Mucosa of rectum (tissue), 2 donors: ENCODE measurements around the gene PCDHB11.
"Not testable (repeated sequence)": the region's sequence is repeated elsewhere in the genome, so short reads cannot be mapped to it uniquely, and the experiment has no call there.

Source experiments
- H3K27ac ChIP-seq, 2 donors: one replicate each; pipeline ENCODE4 v1.7.0; 2013; ENCODE audit warnings: inconsistent platforms in 2 of 2, low read depth in 2 of 2, low read length in 2 of 2
- H3K27me3 ChIP-seq, 2 donors: one replicate each; pipeline ENCODE4 v1.7.0; 2013; ENCODE audit warnings: low read length in 2 of 2; ENCODE audit not compliant: control insufficient read depth in 2 of 2, insufficient read depth in 2 of 2
- H3K36me3 ChIP-seq, 2 donors: one replicate each; pipeline ENCODE4 v1.7.0; 2013; ENCODE audit warnings: low read length in 2 of 2; ENCODE audit not compliant: control insufficient read depth in 2 of 2, insufficient read depth in 2 of 2
- H3K4me1 ChIP-seq, 2 donors: one replicate each; pipeline ENCODE4 v1.7.0; 2013; ENCODE audit warnings: low read length in 2 of 2, mild to moderate bottlenecking in 1 of 2; ENCODE audit not compliant: control insufficient read depth in 2 of 2, insufficient read depth in 2 of 2
- H3K4me3 ChIP-seq, 2 donors: one replicate each; pipeline ENCODE4 v1.7.0; 2013; ENCODE audit warnings: low read length in 2 of 2
- H3K9ac ChIP-seq, 2 donors: one replicate each; pipeline ENCODE4 v1.7.0; 2013; ENCODE audit warnings: low read length in 2 of 2, low read depth in 1 of 2, mild to moderate bottlenecking in 1 of 2
- H3K9me3 ChIP-seq, 2 donors: one replicate each; pipeline ENCODE4 v1.7.0; 2013; ENCODE audit warnings: low read length in 2 of 2; ENCODE audit not compliant: control insufficient read depth in 2 of 2
- donor health status: healthy.
- donor health status: Normal muscosa, but diverticular disease.

PCDHB11 gene

DNA sequence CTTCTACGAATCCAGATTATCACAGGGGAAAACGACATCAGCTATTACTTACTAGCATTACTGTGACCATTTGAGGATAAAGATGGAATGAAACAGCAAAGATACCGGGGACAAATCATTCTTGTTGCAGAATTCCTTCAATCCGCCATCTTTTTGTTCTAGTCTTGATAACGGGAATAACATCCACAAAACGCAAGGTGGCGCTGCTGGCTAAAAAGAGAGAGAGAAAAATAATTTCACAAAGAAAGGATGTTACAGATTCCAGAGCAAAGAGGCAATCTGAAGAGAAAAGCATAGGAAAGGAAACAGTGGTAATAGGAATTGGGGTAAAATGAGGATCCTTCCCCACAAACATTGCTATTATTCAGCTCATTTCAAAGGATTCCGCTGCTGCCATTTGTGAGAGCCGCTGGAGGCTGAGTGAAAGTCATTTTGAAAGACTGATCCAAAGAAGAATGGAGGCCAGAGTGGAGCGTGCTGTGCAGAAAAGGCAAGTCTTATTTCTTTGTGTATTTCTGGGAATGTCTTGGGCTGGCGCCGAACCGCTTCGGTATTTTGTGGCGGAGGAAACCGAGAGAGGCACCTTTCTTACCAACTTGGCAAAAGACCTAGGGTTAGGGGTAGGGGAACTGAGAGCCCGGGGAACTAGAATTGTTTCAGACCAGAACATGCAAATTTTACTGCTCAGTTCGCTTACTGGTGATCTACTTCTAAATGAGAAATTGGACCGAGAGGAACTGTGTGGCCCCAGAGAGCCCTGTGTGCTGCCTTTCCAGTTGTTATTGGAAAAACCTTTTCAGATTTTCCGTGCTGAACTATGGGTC lies 26.8 kb upstream of the PCDHB11 start, which contains the start of gene PCDHB7:
PCDHB7 (plus strand) TSS at position 264 of the 824 bp plus-strand sequence; CDS start at position 456, 192 bp downstream.
- Histone ChIP-seq H3K27ac (no peak within 1 kb of the TSS), H3K9me3 (peaks cover 0 to 17% of the 10 kb centered on the region in 2 donors), H3K4me3 (peak within 1 kb of the TSS; percentile 6 to 35), H3K4me1 (no peaks in the 10 kb centered on the region), H3K27me3 (no peaks in the 10 kb centered on the region), H3K36me3 (no peaks in the 10 kb centered on the region), H3K9ac (no peak within 1 kb of the TSS)

DNA sequence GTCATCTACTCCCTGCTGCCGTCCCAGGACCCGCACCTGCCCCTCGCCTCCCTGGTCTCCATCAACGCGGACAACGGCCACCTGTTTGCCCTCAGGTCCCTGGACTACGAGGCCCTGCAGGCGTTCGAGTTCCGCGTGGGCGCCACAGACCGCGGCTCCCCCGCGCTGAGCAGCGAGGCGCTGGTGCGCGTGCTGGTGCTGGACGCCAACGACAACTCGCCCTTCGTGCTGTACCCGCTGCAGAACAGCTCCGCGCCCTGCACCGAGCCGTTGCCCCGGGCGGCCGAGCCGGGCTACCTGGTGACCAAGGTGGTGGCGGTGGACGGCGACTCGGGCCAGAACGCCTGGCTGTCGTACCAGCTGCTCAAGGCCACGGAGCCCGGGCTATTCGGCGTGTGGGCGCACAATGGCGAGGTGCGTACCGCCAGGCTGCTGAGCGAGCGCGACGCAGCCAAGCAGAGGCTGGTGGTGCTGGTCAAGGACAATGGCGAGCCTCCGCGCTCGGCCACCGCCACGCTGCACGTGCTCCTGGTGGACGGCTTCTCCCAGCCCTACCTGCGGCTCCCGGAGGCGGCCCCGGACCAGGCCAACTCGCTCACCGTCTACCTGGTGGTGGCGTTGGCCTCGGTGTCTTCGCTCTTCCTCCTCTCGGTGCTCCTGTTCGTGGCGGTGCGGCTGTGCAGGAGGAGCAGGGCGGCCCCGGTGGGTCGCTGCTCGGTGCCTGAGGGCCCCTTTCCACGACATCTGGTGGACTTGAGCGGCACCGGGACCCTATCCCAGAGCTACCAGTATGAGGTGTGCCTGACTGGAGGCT lies 24.9 kb upstream of the PCDHB11 start:
- H3K9ac ChIP-seq, H3K36me3 ChIP-seq, H3K27me3 ChIP-seq, H3K4me1 ChIP-seq, H3K27ac ChIP-seq, H3K4me3 ChIP-seq: not testable (repeated sequence)
- H3K9me3 ChIP-seq = peaks cover 0 to 23% of the 10 kb centered on the region in 2 donors

DNA sequence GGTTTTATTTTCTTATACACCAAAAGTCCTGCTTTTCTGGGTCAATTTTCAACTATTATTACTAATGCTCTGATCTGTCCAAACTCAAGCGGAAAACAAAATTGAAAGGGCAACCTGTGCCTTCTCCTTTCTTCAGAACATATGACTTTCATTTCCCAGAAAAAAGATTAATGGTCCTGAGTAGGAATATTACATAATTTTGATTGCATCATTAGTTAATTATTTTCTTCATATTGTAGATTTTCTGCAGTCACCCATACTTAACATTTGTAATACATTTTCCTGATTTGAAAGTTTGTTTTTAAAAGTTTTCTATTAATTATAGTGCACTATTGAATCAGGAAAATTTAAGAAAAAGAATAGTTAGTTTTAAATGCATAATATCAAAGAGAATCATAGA lies 23.5 kb upstream of the PCDHB11 start:
- Histone ChIP-seq H3K27me3 (no peaks in the 10 kb centered on the region), H3K9me3 (peaks cover 0 to 23% of the 10 kb centered on the region in 2 donors), H3K27ac (no peak overlapping the region), H3K9ac (no peak overlapping the region), H3K4me3 (no peak overlapping the region), H3K4me1 (no peaks in the 10 kb centered on the region), H3K36me3 (no peaks in the 10 kb centered on the region)

DNA sequence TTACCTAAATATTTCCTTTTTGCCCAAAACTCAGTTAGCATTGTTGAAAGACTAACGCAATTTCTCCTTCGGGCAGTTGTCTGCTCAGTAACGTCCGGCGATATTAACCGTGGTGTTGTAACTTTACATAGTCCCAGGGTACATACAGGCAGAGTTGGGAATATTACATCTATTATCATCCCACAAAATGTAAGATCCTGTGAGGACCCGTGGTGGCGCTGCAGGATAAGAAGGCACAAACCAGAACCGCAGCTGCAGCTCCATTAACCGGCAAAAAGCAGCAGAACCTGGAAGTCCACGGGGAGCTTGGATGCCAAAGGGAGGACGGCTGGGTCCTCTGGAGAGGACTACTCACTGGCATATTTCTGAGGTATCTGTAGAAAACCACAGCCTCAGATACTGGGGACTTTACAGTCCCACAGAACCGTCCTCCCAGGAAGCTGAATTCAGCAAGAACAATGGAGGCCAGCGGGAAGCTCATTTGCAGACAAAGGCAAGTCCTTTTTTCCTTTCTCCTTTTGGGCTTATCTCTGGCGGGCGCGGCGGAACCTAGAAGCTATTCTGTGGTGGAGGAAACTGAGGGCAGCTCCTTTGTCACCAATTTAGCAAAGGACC lies 21.7 kb upstream of the PCDHB11 start, which contains the start of gene PCDHB8:
PCDHB8 (plus strand) TSS at position 214 of the 615 bp plus-strand sequence; CDS start at position 459, 245 bp downstream.
- not testable (repeated sequence) for H3K36me3 ChIP-seq, H3K4me3 ChIP-seq, H3K9ac ChIP-seq, H3K4me1 ChIP-seq, H3K27ac ChIP-seq, H3K27me3 ChIP-seq
- peaks cover 0 to 23% of the 10 kb centered on the region in 2 donors for H3K9me3 ChIP-seq

DNA sequence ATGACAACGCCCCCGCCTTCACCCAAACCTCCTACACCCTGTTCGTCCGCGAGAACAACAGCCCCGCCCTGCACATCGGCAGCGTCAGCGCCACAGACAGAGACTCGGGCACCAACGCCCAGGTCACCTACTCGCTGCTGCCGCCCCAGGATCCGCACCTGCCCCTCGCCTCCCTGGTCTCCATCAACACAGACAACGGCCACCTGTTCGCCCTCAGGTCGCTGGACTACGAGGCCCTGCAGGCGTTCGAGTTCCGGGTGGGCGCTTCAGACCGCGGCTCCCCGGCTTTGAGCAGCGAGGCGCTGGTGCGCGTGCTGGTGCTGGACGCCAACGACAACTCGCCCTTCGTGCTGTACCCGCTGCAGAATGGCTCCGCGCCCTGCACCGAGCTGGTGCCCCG lies 20.1 kb upstream of the PCDHB11 start:
- not testable (repeated sequence) for H3K4me1 ChIP-seq, H3K27ac ChIP-seq, H3K27me3 ChIP-seq, H3K36me3 ChIP-seq, H3K4me3 ChIP-seq, H3K9ac ChIP-seq
- peaks cover 3 to 23% of the 10 kb centered on the region in 2 donors for H3K9me3 ChIP-seq

DNA sequence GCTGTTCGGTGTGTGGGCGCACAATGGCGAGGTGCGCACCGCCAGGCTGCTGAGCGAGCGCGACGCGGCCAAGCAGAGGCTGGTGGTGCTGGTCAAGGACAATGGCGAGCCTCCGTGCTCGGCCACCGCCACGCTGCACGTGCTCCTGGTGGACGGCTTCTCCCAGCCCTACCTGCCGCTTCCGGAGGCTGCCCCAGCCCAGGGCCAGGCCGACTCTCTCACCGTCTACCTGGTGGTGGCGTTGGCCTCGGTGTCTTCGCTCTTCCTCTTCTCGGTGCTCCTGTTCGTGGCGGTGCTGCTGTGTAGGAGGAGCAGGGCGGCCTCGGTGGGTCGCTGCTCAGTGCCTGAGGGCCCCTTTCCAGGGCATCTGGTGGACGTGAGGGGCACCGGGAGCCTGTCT lies 19.6 kb upstream of the PCDHB11 start:
- not testable (repeated sequence) for H3K27ac ChIP-seq, H3K9ac ChIP-seq, H3K4me3 ChIP-seq, H3K4me1 ChIP-seq, H3K27me3 ChIP-seq, H3K36me3 ChIP-seq
- H3K9me3 ChIP-seq = peaks cover 3 to 22% of the 10 kb centered on the region in 2 donors

DNA sequence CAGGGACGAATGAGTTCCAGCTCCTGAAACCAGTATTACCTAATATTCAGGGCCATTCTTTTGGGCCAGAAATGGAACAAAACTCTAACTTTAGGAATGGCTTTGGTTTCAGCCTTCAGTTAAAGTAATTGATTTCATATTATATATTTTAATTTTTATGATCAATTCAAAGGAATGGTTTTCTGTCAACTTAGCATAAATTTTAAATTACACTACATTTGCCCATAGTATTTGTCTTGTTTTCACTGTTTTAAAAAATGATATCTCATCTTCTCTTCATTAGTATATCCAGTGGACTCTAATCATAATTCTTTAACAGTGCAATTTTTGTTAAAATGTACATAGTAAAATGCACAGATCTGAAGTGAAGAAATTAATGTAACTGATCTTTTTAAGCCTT lies 19.1 kb upstream of the PCDHB11 start:
- no peaks in the 10 kb centered on the region for H3K27me3 ChIP-seq
- H3K36me3 ChIP-seq = no peaks in the 10 kb centered on the region
- peaks cover 3 to 18% of the 10 kb centered on the region in 2 donors for H3K9me3 ChIP-seq
- H3K9ac ChIP-seq = no peak overlapping the region
- H3K4me1 ChIP-seq = no peaks in the 10 kb centered on the region
- H3K4me3 ChIP-seq = no peak overlapping the region
- no peak overlapping the region for H3K27ac ChIP-seq

DNA sequence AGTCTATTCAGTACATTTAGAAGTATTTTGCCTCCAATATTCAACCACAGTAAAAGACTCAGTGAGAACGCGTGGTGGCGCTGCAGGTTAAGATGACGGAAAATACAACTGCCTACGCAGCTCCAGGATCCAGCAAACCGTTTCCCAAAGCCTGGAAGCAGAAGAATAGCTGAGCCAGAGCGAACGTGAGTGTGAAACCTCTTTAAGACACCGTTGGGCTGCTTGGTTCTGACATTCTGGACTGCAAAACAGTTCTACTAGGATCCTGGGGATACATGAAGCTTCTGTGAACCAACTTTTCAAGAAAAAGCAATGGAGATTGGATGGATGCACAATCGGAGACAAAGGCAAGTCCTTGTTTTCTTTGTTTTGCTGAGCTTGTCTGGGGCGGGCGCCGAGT lies 17.2 kb upstream of the PCDHB11 start, which contains the start of gene PCDHB16:
PCDHB16 (plus strand) TSS at position 140 of the 400 bp plus-strand sequence; CDS start at position 313, 173 bp downstream.
- Histone ChIP-seq H3K27ac (no peak within 1 kb of the TSS), H3K27me3 (no peaks in the 10 kb centered on the region), H3K9ac (no peak within 1 kb of the TSS), H3K4me3 (peak within 1 kb of the TSS; percentile 17 to 24), H3K36me3 (no peaks in the 10 kb centered on the region), H3K9me3 (peaks cover 3 to 10% of the 10 kb centered on the region in 2 donors), H3K4me1 (no peaks in the 10 kb centered on the region)

DNA sequence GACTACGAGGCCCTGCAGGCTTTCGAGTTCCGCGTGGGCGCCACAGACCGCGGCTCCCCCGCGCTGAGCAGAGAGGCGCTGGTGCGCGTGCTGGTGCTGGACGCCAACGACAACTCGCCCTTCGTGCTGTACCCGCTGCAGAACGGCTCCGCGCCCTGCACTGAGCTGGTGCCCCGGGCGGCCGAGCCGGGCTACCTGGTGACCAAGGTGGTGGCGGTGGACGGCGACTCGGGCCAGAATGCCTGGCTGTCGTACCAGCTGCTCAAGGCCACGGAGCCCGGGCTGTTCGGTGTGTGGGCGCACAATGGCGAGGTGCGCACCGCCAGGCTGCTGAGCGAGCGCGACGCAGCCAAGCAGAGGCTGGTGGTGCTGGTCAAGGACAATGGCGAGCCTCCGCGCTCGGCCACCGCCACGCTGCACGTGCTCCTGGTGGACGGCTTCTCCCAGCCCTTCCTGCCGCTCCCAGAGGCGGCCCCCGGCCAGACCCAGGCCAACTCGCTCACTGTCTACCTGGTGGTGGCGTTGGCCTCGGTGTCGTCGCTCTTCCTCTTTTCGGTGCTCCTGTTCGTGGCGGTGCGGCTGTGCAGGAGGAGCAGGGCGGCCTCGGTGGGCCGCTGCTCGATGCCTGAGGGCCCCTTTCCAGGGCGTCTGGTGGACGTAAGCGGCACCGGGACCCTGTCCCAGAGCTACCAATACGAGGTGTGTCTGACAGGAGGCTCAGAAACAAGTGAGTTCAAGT lies 15.1 kb upstream of the PCDHB11 start:
- H3K4me3 ChIP-seq, H3K27ac ChIP-seq, H3K9ac ChIP-seq, H3K27me3 ChIP-seq, H3K4me1 ChIP-seq, H3K36me3 ChIP-seq, H3K9me3 ChIP-seq: not testable (repeated sequence)
